Measurements from ENCODE around the gene KIF26B.

Gene KIF26B

GRCh38 chr1:245465666-245466065, 310.9 kb downstream of the KIF26B start:
- DNase-seq (ENCODE audit: low spot score), result no peak

DNA sequence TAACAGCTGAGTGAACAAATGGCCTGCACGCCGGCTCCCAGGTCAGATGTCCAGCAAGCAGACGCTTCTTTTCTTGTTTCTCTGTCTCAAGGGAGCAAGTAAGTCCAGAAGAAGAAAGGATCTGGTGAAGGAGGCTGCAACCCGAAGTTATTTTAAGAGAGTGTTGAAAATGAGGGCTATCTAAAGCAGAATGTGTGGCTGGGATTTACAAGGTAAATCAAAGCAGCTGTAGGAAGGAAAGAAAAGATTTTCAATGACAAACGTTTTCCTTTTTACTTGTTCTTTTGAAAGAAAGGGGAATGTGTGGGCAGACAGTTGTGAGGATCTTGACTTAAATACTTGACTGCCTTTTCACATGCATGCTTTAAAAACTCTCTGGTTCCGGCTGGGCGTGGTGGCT, 311.5 kb downstream of the KIF26B start:
- no peak for DNase-seq (ENCODE audit: low spot score)

GRCh38 chr1:245467804-245468203, 313.0 kb downstream of the KIF26B start:
- DNase-seq (ENCODE audit: low spot score), result no peak

- DNase-seq (ENCODE audit: low spot score), result no peak
Measured at GRCh38 chr1:245469006-245469405, 314.2 kb downstream of the KIF26B start.

DNA sequence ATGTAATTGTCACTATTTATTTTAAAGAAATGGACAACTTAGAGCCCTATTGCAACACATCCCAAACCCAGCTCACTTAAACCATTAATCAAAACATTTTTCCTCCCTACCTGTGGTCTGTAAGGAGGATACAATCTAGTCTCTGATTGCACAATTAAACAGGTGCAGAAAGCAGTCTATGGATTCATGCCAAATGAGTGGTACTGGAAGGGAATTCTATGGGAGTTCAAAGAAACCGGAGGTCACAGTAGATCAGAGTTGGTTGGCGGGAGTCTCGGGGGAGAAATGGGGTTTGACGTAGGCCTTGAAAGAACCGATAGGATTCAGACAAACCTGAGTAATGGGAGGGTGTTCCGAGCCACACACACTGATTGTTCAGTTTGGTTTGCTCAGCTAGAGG, 314.9 kb downstream of the KIF26B start:
- DNase-seq (ENCODE audit: low spot score), result no peak

DNA sequence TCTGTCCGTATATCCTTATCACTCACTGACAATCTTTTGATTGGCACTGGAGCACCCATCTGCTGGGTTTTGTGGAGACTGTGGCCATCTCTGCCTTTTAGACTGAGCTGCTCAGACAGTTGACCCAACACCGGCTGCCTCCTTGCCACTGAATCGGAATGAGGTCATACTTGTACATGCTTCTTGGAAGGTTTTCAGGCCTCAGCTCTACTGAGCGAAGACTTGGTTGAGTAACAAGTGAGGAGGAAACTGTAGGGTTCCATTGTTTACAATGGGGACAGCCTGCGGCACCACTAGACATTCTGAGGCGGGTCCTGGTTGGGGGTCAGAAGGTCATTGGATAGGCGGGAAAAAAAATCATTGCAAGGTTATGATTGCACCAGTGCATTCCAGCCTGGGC, 320.3 kb downstream of the KIF26B start:
- DNase-seq (ENCODE audit: low spot score), result no peak

DNA sequence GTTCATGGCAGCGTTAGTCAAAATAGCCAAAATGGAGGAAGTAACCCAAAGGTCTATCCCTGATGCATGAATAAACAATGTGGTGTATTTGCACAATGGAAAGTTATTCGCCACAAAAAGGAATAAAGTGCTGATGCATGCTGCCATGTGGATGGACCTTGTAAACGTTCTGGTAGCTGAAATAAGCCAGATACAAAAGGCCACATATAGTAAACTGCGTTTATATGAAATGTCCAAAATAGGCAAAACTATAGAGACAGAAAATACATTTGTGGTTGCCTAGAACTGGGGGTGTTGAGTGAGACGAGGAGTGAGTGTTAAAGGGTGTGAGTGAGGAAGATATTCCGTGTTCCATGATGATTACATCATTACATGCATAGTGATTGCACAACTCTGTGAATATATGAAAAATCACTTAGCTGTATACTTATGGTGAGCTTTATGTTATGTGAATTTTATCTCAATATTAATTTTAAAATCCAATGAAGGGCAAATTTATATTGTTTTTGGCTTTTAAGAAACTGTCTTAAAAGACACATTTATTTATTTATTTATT, 321.3 kb downstream of the KIF26B start:
- no peak for DNase-seq (ENCODE audit: low spot score)

- DNase-seq (ENCODE audit: low spot score), result no peak
Measured at GRCh38 chr1:245477941-245478340, 323.2 kb downstream of the KIF26B start.

DNA sequence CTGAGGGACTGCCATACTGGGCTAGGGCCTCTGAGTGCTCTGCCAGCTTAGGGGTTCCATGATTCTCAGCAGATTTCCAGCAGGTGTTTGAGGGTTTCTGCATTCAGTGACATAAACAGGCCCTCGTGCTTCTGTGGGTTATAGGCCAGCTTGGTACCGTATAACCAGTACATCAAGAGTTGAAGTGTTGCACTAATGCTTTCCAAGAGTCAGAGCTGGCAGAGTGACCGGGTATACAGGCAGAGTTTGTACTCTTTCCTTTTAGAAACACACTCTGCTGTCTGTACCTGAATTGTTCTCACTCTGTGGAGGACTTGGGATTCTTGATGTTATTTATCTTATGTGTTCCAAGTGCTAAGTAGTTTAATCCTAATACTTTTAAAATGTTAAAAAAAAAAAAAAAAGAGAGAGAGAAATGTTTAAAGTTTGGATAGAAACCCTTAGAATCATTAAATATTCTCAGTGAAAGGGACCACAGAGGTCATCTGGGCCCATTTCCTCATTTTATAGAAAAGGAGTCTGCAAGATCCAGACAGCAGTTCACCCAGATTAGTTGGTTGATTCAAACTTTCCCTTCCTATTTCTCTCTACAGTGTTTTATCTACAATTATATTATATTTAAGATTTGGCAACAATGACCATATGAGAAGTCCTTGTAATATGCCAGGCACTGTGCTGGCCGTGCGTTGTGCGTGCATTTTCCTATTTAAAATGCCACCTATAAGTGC, 325.8 kb downstream of the KIF26B start:
- DNase-seq (ENCODE audit: low spot score), result no peak

DNA sequence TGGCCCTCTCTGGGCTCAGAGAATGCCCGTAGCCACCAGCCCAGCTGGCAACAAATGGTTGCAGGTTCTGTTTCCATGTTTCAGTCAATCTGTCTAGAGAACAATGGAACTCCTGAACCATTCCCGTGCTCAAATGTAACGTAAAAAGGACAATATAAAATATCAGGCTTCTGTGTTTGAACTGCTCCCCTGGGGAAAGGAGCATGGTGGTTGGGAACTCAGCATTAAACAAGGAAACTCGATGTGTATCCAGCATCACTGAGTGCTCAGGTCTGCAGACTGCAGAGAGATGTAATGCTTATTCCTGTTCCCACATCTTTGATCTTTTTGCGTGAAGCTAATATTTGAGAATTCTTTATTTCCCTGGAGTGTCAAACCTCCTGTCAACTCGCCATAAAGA, 326.5 kb downstream of the KIF26B start:
- DNase-seq (ENCODE audit: low spot score), result no peak

GRCh38 chr1:245483247-245483646, 328.5 kb downstream of the KIF26B start:
- no peak for DNase-seq (ENCODE audit: low spot score)

- no peak for DNase-seq (ENCODE audit: low spot score)
Measured at GRCh38 chr1:245484176-245484575, 329.4 kb downstream of the KIF26B start.

DNA sequence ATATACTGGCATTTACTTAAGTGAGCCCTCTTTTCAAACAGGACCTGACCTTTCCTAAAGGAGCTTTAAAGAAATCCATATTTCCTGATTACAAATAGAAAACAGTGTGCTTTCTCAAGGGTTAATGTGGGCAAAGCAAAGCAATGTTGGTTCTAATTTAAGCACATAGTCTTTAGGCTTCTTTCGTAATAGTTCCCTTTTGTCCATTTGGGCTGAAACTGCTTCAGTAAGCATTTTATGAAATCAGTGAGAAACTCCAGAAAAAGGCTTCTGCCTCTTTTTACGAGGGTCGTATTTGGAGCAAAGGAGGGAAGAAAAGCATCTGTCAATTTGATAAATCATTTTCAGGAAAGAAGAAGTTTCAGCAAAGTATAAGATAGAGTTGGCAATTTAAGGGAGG, 331.2 kb downstream of the KIF26B start:
- DNase-seq (ENCODE audit: low spot score), result no peak

- no peak for DNase-seq (ENCODE audit: low spot score)
Measured at GRCh38 chr1:245486775-245487470, 332.1 kb downstream of the KIF26B start.

GRCh38 chr1:245488346-245489129, 333.8 kb downstream of the KIF26B start:
- no peak for DNase-seq (ENCODE audit: low spot score)

GRCh38 chr1:245489838-245490237, 335.1 kb downstream of the KIF26B start:
- no peak for DNase-seq (ENCODE audit: low spot score)

- no peak for DNase-seq (ENCODE audit: low spot score)
Measured at GRCh38 chr1:245493029-245493428, 338.2 kb downstream of the KIF26B start.

DNA sequence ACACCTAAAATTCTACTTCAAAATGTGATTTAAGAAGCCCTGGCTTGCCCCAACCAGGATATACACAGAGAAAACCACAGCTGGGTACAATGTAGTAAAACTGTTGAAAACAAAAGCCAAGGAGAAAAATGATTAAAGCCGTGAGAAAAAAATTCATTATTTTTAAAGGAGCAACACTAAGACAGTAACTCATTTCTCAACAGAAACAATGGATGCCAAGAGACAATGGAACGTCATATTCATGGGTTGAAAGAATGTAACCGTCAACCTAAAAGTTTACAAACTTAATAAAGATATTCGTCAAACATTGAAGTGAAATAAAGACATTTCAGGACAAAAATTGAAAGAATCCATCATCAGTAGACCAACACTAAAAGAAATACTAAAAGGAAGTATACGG, 340.9 kb downstream of the KIF26B start:
- no peak for DNase-seq (ENCODE audit: low spot score)

GRCh38 chr1:245500546-245500945, 345.8 kb downstream of the KIF26B start:
- DNase-seq (ENCODE audit: low spot score), result no peak

DNA sequence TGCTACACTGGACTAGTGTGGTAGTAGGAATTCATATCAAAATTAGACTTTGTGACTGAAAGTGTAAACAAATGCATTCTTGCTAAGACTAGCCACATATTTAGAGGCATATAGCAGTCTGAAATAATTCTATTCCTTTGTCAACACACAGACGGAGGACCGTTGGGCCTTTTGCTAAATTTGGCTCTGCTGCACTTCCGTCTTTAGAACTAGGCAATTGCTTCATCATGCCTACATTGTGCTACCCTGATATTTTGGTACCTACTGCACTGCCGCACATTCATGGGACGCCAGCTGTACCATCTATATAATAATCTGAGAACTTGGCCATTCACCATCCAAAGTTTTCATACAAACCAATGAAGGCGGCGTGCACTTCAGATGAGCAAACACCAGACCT, 346.8 kb downstream of the KIF26B start:
- DNase-seq (ENCODE audit: low spot score), result no peak

GRCh38 chr1:245503548-245503947, 348.8 kb downstream of the KIF26B start:
- no peak for DNase-seq (ENCODE audit: low spot score)

- DNase-seq (ENCODE audit: low spot score), result no peak
Measured at GRCh38 chr1:245510144-245510543, 355.4 kb downstream of the KIF26B start.
